Ramos (cell line): ENCODE measurements around the gene SRP14.
"Not testable (repeated sequence)": the region's sequence is repeated elsewhere in the genome, so short reads cannot be mapped to it uniquely, and the experiment has no call there.

ENCODE experiments used
- in situ Hi-C: fragments of 300-500 bp; cut with MboI; formaldehyde crosslinking; loops from one replicate; pipeline ENCODE4 v1.14.3; 2022; ENCODE audit warnings: low sequenced_read_pairs; ENCODE audit not compliant: unreplicated experiment

SRP14 gene

DNA sequence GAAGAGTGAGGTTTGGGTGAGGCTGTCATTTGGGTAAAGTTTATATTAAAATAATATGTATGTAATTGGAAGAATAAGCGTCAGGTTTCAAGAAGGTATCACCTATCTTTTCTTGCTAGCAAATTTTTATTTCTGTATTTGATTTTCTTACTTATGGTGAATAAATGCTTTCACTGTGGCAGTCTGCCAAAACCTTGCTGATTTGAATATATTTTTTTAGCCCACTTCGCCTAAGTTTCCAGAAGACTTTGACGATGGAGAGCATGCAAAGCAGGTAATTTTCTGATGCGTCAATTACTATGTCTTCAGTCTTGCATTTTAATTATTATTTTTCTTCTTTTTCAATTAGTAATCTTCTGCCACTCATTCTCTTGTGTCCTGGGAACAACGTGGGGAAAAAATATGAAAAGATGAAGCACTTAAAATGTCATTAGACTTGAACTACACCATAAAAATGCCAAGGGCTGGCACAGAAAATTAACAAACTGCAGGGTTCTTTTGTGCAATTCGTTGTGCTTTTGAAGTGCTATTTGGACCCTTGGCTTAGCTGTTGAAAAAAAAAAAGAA is 40.4 kb downstream of the SRP14 start:
- in situ Hi-C loops = no loop called here

DNA sequence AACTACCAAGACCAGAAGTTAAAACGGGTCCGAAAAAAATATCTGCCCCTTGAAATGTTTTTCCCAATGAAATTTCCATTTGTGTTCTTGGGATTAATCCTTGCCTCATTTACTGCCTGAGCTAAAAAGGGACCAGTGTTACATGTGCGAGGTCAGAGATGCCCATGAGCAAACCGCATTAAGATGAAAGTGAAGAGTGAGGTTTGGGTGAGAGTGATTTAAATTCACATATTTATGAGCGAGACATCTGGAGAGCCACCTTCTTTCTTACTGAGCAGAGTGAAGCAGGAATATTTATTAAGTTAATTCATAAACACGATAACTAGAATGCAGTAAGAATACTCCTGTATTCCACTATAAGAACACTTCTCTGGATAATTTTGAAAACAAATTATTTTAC is 41.3 kb downstream of the SRP14 start:
- in situ Hi-C loops = no loop called here

DNA sequence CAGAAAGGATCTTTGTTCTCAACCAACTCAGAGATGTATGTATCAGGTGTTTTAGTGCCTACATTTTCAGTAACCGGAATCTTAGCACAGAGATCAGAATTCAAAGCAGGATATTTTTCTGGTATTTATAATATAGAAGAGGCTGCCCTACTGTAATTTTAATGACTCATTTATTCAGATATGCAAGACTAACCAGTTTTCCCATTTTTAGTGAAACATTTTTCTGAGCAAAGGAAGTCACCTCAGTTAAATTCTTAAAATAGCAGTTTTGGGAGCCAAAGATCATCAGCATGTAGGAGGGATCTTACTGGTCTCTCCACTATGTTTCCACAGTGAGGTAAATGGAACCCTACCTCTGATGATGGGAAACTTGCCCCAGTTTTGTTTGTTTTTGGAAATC is 42.0 kb downstream of the SRP14 start:
- in situ Hi-C loops = no loop called here

DNA sequence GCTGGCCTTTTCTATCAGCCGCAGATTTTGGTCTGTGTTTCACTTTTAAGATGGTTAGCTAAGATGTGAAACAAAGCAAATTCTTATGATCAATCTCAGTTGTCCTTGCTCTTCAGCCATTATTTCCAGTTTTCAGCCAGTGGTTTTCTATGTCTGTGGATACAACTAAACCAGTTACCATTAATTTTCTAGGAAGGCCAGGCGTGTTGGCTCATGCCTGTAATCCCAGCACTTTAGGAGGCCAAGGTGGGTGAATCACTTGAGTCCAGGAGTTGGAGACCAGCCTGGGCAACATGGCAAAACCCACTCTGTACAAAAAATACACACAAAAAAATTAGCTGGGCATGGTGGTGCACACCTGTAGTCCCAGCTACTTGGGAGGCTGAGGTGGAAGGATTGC is 42.8 kb downstream of the SRP14 start:
- in situ Hi-C loops = not testable (repeated sequence)

DNA sequence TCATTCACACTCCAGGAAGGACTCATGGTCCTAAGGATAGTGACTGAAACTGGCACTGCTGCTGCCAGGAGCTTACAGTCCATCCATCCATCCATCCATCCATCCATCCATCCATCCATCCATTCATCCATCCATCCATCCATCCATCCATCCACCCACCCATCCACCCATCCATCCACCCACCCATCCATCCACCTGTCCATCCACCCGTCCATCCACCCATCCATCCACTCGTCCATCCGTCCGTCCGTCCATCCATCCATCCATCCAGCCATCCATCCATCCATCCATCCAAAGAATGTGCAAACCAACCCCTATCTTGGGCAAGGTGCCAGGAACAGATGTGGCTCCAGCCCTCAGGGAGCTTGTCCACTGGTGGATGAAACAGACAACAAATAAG is 46.0 kb downstream of the SRP14 start:
- in situ Hi-C loops = not testable (repeated sequence)

- in situ Hi-C loops = no loop called here
These were observed 48.3 kb downstream of the SRP14 start for GRCh38 chr15:39990706-39991105.

- in situ Hi-C loops = no loop called here
These were observed 51.2 kb downstream of the SRP14 start for GRCh38 chr15:39987821-39988220.
